H9 (cell line): ENCODE data around the gene SRGAP1. TPM values are rescaled to one million over a fixed set of nuclear protein-coding genes. Genes with fewer than 3 reads are reported as not detected.

ENCODE experiments used
- DNase-seq: peaks from one replicate; pipeline ENCODE4 v3.0.0-alpha.2; 2017
- H2AFZ ChIP-seq: one replicate; pipeline ENCODE4 v1.6.1; 2013; ENCODE audit warnings: mild to moderate bottlenecking, low read length, control low read depth, moderate library complexity
- H2AK5ac ChIP-seq: 2 replicates; pipeline ENCODE4 v1.6.1; 2013; ENCODE audit warnings: low read length, control low read depth, mixed read lengths; ENCODE audit not compliant: insufficient read length
- H2BK120ac ChIP-seq: one replicate; pipeline ENCODE4 v1.6.1; 2013; ENCODE audit warnings: low read depth, mild to moderate bottlenecking, low read length, control low read depth, inconsistent platforms; ENCODE audit not compliant: poor library complexity, severe bottlenecking
- H2BK12ac ChIP-seq: 2 replicates; pipeline ENCODE4 v1.6.1; 2013; ENCODE audit warnings: low read length, control low read depth, mixed read lengths, low read depth; ENCODE audit not compliant: insufficient read length
- H2BK15ac ChIP-seq: 2 replicates; pipeline ENCODE4 v1.6.1; 2013; ENCODE audit warnings: low read depth, low read length, control low read depth
- H2BK20ac ChIP-seq: one replicate; pipeline ENCODE4 v1.6.1; 2013; ENCODE audit warnings: low read depth, mild to moderate bottlenecking, low read length, control low read depth, inconsistent platforms; ENCODE audit not compliant: poor library complexity, severe bottlenecking
- H2BK5ac ChIP-seq: 2 replicates; pipeline ENCODE4 v1.6.1; 2013; ENCODE audit warnings: low read length, control low read depth, mixed read lengths; ENCODE audit not compliant: insufficient read length
- H3K14ac ChIP-seq: 2 replicates; pipeline ENCODE4 v1.6.1; 2013; ENCODE audit warnings: low read length, control low read depth; ENCODE audit not compliant: insufficient read depth
- H3K18ac ChIP-seq: 2 replicates; pipeline ENCODE4 v1.6.1; 2013; ENCODE audit warnings: low read depth, mild to moderate bottlenecking, mixed read lengths, low read length, control low read depth; ENCODE audit not compliant: insufficient read length
- H3K23ac ChIP-seq: 2 replicates; pipeline ENCODE4 v1.6.1; 2013; ENCODE audit warnings: low read length, control low read depth, mixed read lengths, low read depth; ENCODE audit not compliant: insufficient read length
- H3K23me2 ChIP-seq: 2 replicates; pipeline ENCODE4 v1.6.1; 2013; ENCODE audit warnings: low read depth, mild to moderate bottlenecking, mixed read lengths, low read length, control low read depth; ENCODE audit not compliant: insufficient read length, poor library complexity, severe bottlenecking
- H3K27ac ChIP-seq: 2 replicates; pipeline ENCODE4 v1.5.1; 2013; ENCODE audit warnings: low read length, control low read depth, mixed read lengths, low read depth; ENCODE audit not compliant: insufficient read length
- H3K27me3 ChIP-seq: 2 replicates; pipeline ENCODE4 v1.6.1; 2013; ENCODE audit warnings: low read length, control low read depth, inconsistent platforms; ENCODE audit not compliant: insufficient read depth
- H3K4ac ChIP-seq: 2 replicates; pipeline ENCODE4 v1.6.1; 2013; ENCODE audit warnings: low read depth, mild to moderate bottlenecking, control low read depth, inconsistent platforms, low read length, moderate library complexity
- H3K4me1 ChIP-seq: 2 replicates; pipeline ENCODE4 v1.6.1; 2013; ENCODE audit warnings: low read length, control low read depth, inconsistent platforms; ENCODE audit not compliant: insufficient read depth
- H3K4me2 ChIP-seq: 2 replicates; pipeline ENCODE4 v1.6.1; 2013; ENCODE audit warnings: low read length, control low read depth, mixed read lengths; ENCODE audit not compliant: insufficient read length, insufficient read depth
- H3K56ac ChIP-seq: 2 replicates; pipeline ENCODE4 v1.6.1; 2013; ENCODE audit warnings: low read depth, mild to moderate bottlenecking, mixed read lengths, low read length, control low read depth; ENCODE audit not compliant: insufficient read length
- H3K79me1 ChIP-seq: 2 replicates; pipeline ENCODE4 v1.6.1; 2013; ENCODE audit warnings: low read depth, mild to moderate bottlenecking, moderate library complexity, low read length, control low read depth, inconsistent platforms; ENCODE audit not compliant: insufficient read depth, poor library complexity, severe bottlenecking
- H3K79me2 ChIP-seq: 2 replicates; pipeline ENCODE4 v1.6.1; 2013; ENCODE audit warnings: low read length, control low read depth, inconsistent platforms; ENCODE audit not compliant: insufficient read depth
- H3K9ac ChIP-seq: 2 replicates; pipeline ENCODE4 v1.6.1; 2013; ENCODE audit warnings: low read length, control low read depth, mixed read lengths; ENCODE audit not compliant: insufficient read length; ENCODE audit errors: extremely low read depth
- H3K9me3 ChIP-seq: one replicate; pipeline ENCODE4 v1.6.1; 2013; ENCODE audit warnings: low read depth, low read length, inconsistent platforms; ENCODE audit not compliant: control insufficient read depth
- H3T11ph ChIP-seq: one replicate; pipeline ENCODE4 v1.6.1; 2013; ENCODE audit warnings: mild to moderate bottlenecking, low read length, control low read depth, inconsistent platforms
- H4K20me1 ChIP-seq: one replicate; pipeline ENCODE4 v1.6.1; 2013; ENCODE audit not compliant: control insufficient read depth, insufficient read length, insufficient read depth
- H4K5ac ChIP-seq: 2 replicates; pipeline ENCODE4 v1.6.1; 2013; ENCODE audit warnings: low read depth, mild to moderate bottlenecking, mixed read lengths, low read length, control low read depth; ENCODE audit not compliant: insufficient read length
- H4K8ac ChIP-seq: replicated peaks from 2 replicates; pipeline ENCODE4 v1.6.1; 2013; ENCODE audit warnings: low read length, control low read depth, mixed read lengths, low read depth; ENCODE audit not compliant: insufficient read length
- H4K91ac ChIP-seq: 2 replicates; pipeline ENCODE4 v1.6.1; 2013; ENCODE audit warnings: low read depth, mild to moderate bottlenecking, moderate library complexity, mixed read lengths, low read length, control low read depth; ENCODE audit not compliant: insufficient read length
- H3K27ac Mint-ChIP-seq, 3 experiments: 2 replicates in 2 of 3; 3 replicates in 1 of 3; pipeline ENCODE4 v1.8.0; 2020 to 2021; ENCODE audit warnings: mixed read lengths in 3 of 3, mild to moderate bottlenecking in 1 of 3, moderate library complexity in 1 of 3
- H3K27me3 Mint-ChIP-seq: 2 replicates; pipeline ENCODE4 v1.8.0; 2021; ENCODE audit warnings: low read depth, mild to moderate bottlenecking, moderate library complexity, mixed read lengths
- H3K36me3 Mint-ChIP-seq, 3 experiments: 2 replicates in 2 of 3; 3 replicates in 1 of 3; pipeline ENCODE4 v1.8.0; 2020 to 2021; ENCODE audit warnings: low read depth in 3 of 3, mixed read lengths in 3 of 3; ENCODE audit not compliant: insufficient read depth in 1 of 3
- H3K4me1 Mint-ChIP-seq, 2 experiments: 2 replicates each; pipeline ENCODE4 v1.8.0; 2020; ENCODE audit warnings: mixed read lengths in 2 of 2
- H3K4me3 Mint-ChIP-seq, 2 experiments: 2 replicates in 1 of 2; 3 replicates in 1 of 2; pipeline ENCODE4 v1.8.0; 2020 to 2021; ENCODE audit warnings: mild to moderate bottlenecking in 2 of 2, mixed read lengths in 2 of 2, moderate library complexity in 1 of 2
- H3K9me3 Mint-ChIP-seq, 2 experiments: 2 replicates in 1 of 2; 3 replicates in 1 of 2; pipeline ENCODE4 v1.8.0; 2020; ENCODE audit warnings: mild to moderate bottlenecking in 2 of 2, mixed read lengths in 2 of 2, moderate library complexity in 1 of 2
- CTCF ChIP-seq: fragments of 200-600 bp; sonication (generic); conservative IDR thresholded peaks from 3 replicates; pipeline ENCODE4 v1.8.0; 2021; ENCODE audit warnings: antibody characterized with exemption, mild to moderate bottlenecking
- total RNA-seq: library from RNA; stranded (reverse); gene quantifications from 2 replicates; pipeline ENCODE4 v1.2.1, GENCODE V29; 2021

SRGAP1 gene
- total RNA-seq, 1 experiment from 2014 or later = 4.8 TPM

- H3K4ac ChIP-seq = no peak overlapping the region
- H3K23me2 ChIP-seq = no peaks in the 10 kb centered on the region
- no peak overlapping the region for H2BK5ac ChIP-seq
- Mint-ChIP-seq H3K36me3 (peaks cover 3 to 14% (median 14%) of the 10 kb centered on the region in 3 experiments; a peak in 6 of 7 replicates), H3K4me1 (peaks cover 0 to 2% of the 10 kb centered on the region in 2 experiments; a peak in 1 of 4 replicates), H3K27me3 (no peaks in the 10 kb centered on the region), H3K9me3 (peaks cover 0 to 8% of the 10 kb centered on the region in 2 experiments; a peak in 3 of 5 replicates), H3K27ac (no peak overlapping the region), H3K4me3 (no peak overlapping the region)
- no peak overlapping the region for H3K27ac ChIP-seq
- H3K79me2 ChIP-seq = no peaks in the 10 kb centered on the region
- no peak overlapping the region for H4K91ac ChIP-seq
- H3T11ph ChIP-seq = no peak overlapping the region
- H2BK15ac ChIP-seq = no peak overlapping the region
- H2AFZ ChIP-seq = no peak overlapping the region
- DNase-seq = no peak
- H2BK12ac ChIP-seq = no peak overlapping the region
- no peak overlapping the region for H3K23ac ChIP-seq
- H3K56ac ChIP-seq = no peak overlapping the region
- no peak overlapping the region for H3K18ac ChIP-seq
- no peak overlapping the region for H4K8ac ChIP-seq
- no peaks in the 10 kb centered on the region for H3K27me3 ChIP-seq
- H3K4me2 ChIP-seq = no peak overlapping the region
- H3K79me1 ChIP-seq = no peaks in the 10 kb centered on the region
- H4K5ac ChIP-seq = no peak overlapping the region
- no peak overlapping the region for H2BK120ac ChIP-seq
- no peak for TF ChIP-seq CTCF
- no peak overlapping the region for H3K14ac ChIP-seq
- H2BK20ac ChIP-seq = no peak overlapping the region
- no peaks in the 10 kb centered on the region for H4K20me1 ChIP-seq
- no peak overlapping the region for H3K9ac ChIP-seq
- H3K9me3 ChIP-seq = no peaks in the 10 kb centered on the region
- H3K4me1 ChIP-seq = no peaks in the 10 kb centered on the region
- no peak overlapping the region for H2AK5ac ChIP-seq
Measured at GRCh38 chr12:64001439-64001838, 156.9 kb downstream of the SRGAP1 start.
